ENCODE results near the gene FAM184A. TPM values are rescaled to one million over a fixed set of nuclear protein-coding genes. Genes with fewer than 3 reads are reported as not detected.
"Not testable (repeated sequence)": the region's sequence is repeated elsewhere in the genome, so short reads cannot be mapped to it uniquely, and the experiment has no call there.

The FAM184A gene
- total RNA-seq, 6 donors from 2014 or later: 8.4 to 75.4 (median 39.5) TPM

GRCh38 chr6:119109654-119110325 lies 31.3 kb upstream of the FAM184A start:
- Histone ChIP-seq H3K4me1 (peaks cover 3 to 8% (median 6%) of the 10 kb centered on the region in 4 donors), H3K27ac (no peak overlapping the region), H3K27me3 (no peaks in the 10 kb centered on the region), H3K36me3 (no peaks in the 10 kb centered on the region), H3K9me3 (no peaks in the 10 kb centered on the region), H3K4me3 (no peak overlapping the region)
- TF ChIP-seq POLR2AphosphoS5 (IDR thresholded peaks at IDR 0.05) (no peak), POLR2A (IDR thresholded peaks at IDR 0.05) (no peak), EP300 (IDR thresholded peaks at IDR 0.05) (no peak), CTCF (IDR thresholded peaks at IDR 0.05) (no peak)
- no peak for ATAC-seq (ENCODE audit: low FRiP score in 2 of 2)
- WGBS, 2 donors: 74 to 79% methylated on average over 8 of the region's 8 CpGs
- DNase-seq: no peak

- WGBS, 2 donors: 75 to 77% methylated on average over 3 of the region's 3 CpGs
- Histone ChIP-seq H3K27me3 (no peaks in the 10 kb centered on the region), H3K36me3 (no peaks in the 10 kb centered on the region), H3K27ac (no peak overlapping the region), H3K4me1 (peaks cover 3 to 8% (median 6%) of the 10 kb centered on the region in 4 donors), H3K4me3 (no peak overlapping the region), H3K9me3 (no peaks in the 10 kb centered on the region)
- DNase-seq: no peak
- no peak for ATAC-seq (ENCODE audit: low FRiP score in 2 of 2)
- no peak for TF ChIP-seq POLR2AphosphoS5 (IDR thresholded peaks at IDR 0.05)
- TF ChIP-seq POLR2A (IDR thresholded peaks at IDR 0.05): no peak
- TF ChIP-seq CTCF (IDR thresholded peaks at IDR 0.05): no peak
- no peak for TF ChIP-seq EP300 (IDR thresholded peaks at IDR 0.05)
Measured at GRCh38 chr6:119108076-119108475, 29.6 kb upstream of the FAM184A start.

- H3K27ac ChIP-seq: no peak overlapping the region
- peaks cover 0 to under 1% (median 0%) of the 10 kb centered on the region in 4 donors for H3K4me1 ChIP-seq
- 54 to 60% methylated on average over 5 of the region's 5 CpGs for WGBS, 2 donors
- H3K27me3 ChIP-seq: no peaks in the 10 kb centered on the region
- no peaks in the 10 kb centered on the region for H3K9me3 ChIP-seq
- H3K36me3 ChIP-seq: no peaks in the 10 kb centered on the region
- DNase-seq (no peak), ATAC-seq (ENCODE audit: low FRiP score in 2 of 2) (no peak)
- H3K4me3 ChIP-seq: no peak overlapping the region
- TF ChIP-seq EP300 (IDR thresholded peaks at IDR 0.05) (no peak), CTCF (IDR thresholded peaks at IDR 0.05) (no peak), POLR2A (IDR thresholded peaks at IDR 0.05) (no peak), POLR2AphosphoS5 (IDR thresholded peaks at IDR 0.05) (no peak)
Measured at GRCh38 chr6:119105282-119105681, 26.8 kb upstream of the FAM184A start.

GRCh38 chr6:119102901-119103300 lies 24.4 kb upstream of the FAM184A start:
- DNase-seq (no peak), ATAC-seq (ENCODE audit: low FRiP score in 2 of 2) (no peak)
- Histone ChIP-seq H3K36me3 (no peaks in the 10 kb centered on the region), H3K4me3 (no peak overlapping the region), H3K4me1 (no peaks in the 10 kb centered on the region), H3K27ac (no peak overlapping the region), H3K27me3 (no peaks in the 10 kb centered on the region), H3K9me3 (no peaks in the 10 kb centered on the region)
- TF ChIP-seq POLR2A (IDR thresholded peaks at IDR 0.05): no peak
- TF ChIP-seq EP300 (IDR thresholded peaks at IDR 0.05): no peak
- no peak for TF ChIP-seq CTCF (IDR thresholded peaks at IDR 0.05)
- no peak for TF ChIP-seq POLR2AphosphoS5 (IDR thresholded peaks at IDR 0.05)
- 85 to 87% methylated on average over 2 of the region's 2 CpGs for WGBS, 2 donors

GRCh38 chr6:119100115-119100514 lies 21.7 kb upstream of the FAM184A start:
- no peaks in the 10 kb centered on the region for H3K36me3 ChIP-seq
- H3K4me1 ChIP-seq: peaks cover 0 to 3% (median 0%) of the 10 kb centered on the region in 4 donors
- WGBS, 2 donors: 93 to 100% methylated on average over 1 of the region's 1 CpG
- DNase-seq (no peak), ATAC-seq (ENCODE audit: low FRiP score in 2 of 2) (no peak)
- H3K9me3 ChIP-seq: no peaks in the 10 kb centered on the region
- no peak overlapping the region for H3K4me3 ChIP-seq
- H3K27me3 ChIP-seq: no peaks in the 10 kb centered on the region
- no peak for TF ChIP-seq POLR2A (IDR thresholded peaks at IDR 0.05)
- TF ChIP-seq POLR2AphosphoS5 (IDR thresholded peaks at IDR 0.05): no peak
- TF ChIP-seq EP300 (IDR thresholded peaks at IDR 0.05): no peak
- no peak for TF ChIP-seq CTCF (IDR thresholded peaks at IDR 0.05)
- H3K27ac ChIP-seq: no peak overlapping the region

GRCh38 chr6:119097815-119098361 lies 19.4 kb upstream of the FAM184A start:
- 86 to 91% methylated on average over 9 of the region's 9 CpGs for WGBS, 2 donors
- not testable (repeated sequence) for H3K4me1 ChIP-seq; DNase-seq; H3K9me3 ChIP-seq; ATAC-seq (ENCODE audit: low FRiP score in 2 of 2); H3K27ac ChIP-seq; H3K27me3 ChIP-seq; H3K36me3 ChIP-seq; H3K4me3 ChIP-seq
